Measurements from ENCODE around the gene ATP4B.

GRCh38 chr13:113622791-113623490, 35.1 kb downstream of the ATP4B start:
- TF ChIP-seq CTCF (IDR thresholded peaks at IDR 0.05; ENCODE audit: extremely low read depth in 1 of 2, insufficient read depth in 1 of 2, low read depth in 1 of 2, low read length in 2 of 2), result no peak
- no peak for TF ChIP-seq POLR2A (IDR thresholded peaks at IDR 0.05; ENCODE audit: low read depth, low read length)
- no peak for TF ChIP-seq POLR2AphosphoS5 (IDR thresholded peaks at IDR 0.05; ENCODE audit: insufficient read depth, low read depth, low read length)
- no peak for TF ChIP-seq EZH2 (IDR thresholded peaks at IDR 0.05; ENCODE audit: borderline replicate concordance, low read depth, low read length, severe bottlenecking)

Measured in endothelial cell of umbilical vein (primary cell).